ENCODE data around the gene SUCO. TPM values are rescaled to one million over a fixed set of nuclear protein-coding genes. Genes with fewer than 3 reads are reported as not detected.
"Not testable (repeated sequence)": the region's sequence is repeated elsewhere in the genome, so short reads cannot be mapped to it uniquely, and the experiment has no call there.

The SUCO gene
- total and polyA plus RNA-seq, 2 donors (not counting 1 experiment from before 2014, with no cell fraction given): 5.5 to 59.7 TPM

DNA sequence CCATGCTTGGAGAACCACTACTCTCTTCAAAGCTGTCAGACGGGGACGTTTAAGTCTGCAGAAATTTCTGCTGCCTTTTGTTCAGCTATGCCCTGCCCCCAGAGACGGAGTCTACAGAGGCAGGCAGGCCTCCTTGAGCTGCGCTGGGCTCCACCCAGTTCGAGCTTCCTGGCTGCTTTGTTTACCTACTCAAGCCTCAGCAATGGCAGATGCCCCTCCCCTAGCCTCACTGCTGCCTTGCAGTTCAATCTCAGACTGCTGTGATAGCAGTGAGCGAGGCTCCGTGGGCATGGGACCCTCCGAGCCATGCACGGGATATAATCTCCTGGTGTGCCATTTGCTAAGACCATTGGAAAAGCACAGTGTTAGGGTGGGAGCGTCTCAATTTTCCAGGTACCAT is 63.8 kb downstream of the SUCO start:
- H3K4me1 Mint-ChIP-seq; H3K4me3 ChIP-seq (ENCODE audit: control extremely low read depth in 1 of 5, extremely low read depth in 1 of 5, insufficient read depth in 1 of 5, low read depth in 2 of 5, low read length in 4 of 5); CTCF ChIA-PET; H3K4me1 ChIP-seq (ENCODE audit: control insufficient read depth in 2 of 2, insufficient read depth in 2 of 2, low read length in 2 of 2); H2AFZ ChIP-seq (ENCODE audit: insufficient read depth, low read depth, low read length, poor library complexity, severe bottlenecking); H3K9me3 ChIP-seq (ENCODE audit: control extremely low read depth in 1 of 3, control insufficient read depth in 2 of 3, insufficient read depth in 1 of 3, low read length in 2 of 3); H3K27me3 Mint-ChIP-seq; DNase-seq; H3K4me2 ChIP-seq (replicated peaks; ENCODE audit: low read depth, low read length, poor library complexity, severe bottlenecking); ATAC-seq (ENCODE audit: low read depth); H3K4me3 Mint-ChIP-seq; H3K27ac Mint-ChIP-seq; H3K27me3 ChIP-seq (replicated peaks in 1 of 4; ENCODE audit: control extremely low read depth in 1 of 4, control insufficient read depth in 3 of 4, insufficient read depth in 4 of 4, low read length in 3 of 4); H3K79me2 ChIP-seq (ENCODE audit: control insufficient read depth, insufficient read depth, low read length); H3K27ac ChIP-seq (ENCODE audit: low read length in 2 of 2); H3K9ac ChIP-seq (ENCODE audit: low read length); H4K20me1 ChIP-seq (ENCODE audit: control insufficient read depth, insufficient read depth, low read length, poor library complexity, severe bottlenecking); H3K9me3 Mint-ChIP-seq (ENCODE audit: insufficient read depth); intact Hi-C loops (cut with micrococcal nuclease); POLR2A ChIA-PET: not testable (repeated sequence)
- WGBS (ENCODE audit: insufficient coverage): 99% methylated on average over 9 of the region's 10 CpGs
- H3K36me3 ChIP-seq (replicated peaks in 1 of 2; ENCODE audit: control extremely low read depth in 1 of 2, control insufficient read depth in 1 of 2, extremely low read depth in 1 of 2, insufficient read depth in 2 of 2, low read length in 1 of 2): peaks cover 5 to 19% of the 10 kb centered on the region in 2 experiments

- Histone ChIP-seq H3K79me2 (ENCODE audit: control insufficient read depth, insufficient read depth, low read length) (no peaks in the 10 kb centered on the region), H3K27ac (ENCODE audit: low read length in 2 of 2) (no peak overlapping the region), H3K9me3 (ENCODE audit: control extremely low read depth in 1 of 3, control insufficient read depth in 2 of 3, insufficient read depth in 1 of 3, low read length in 2 of 3) (peaks cover 0 to 8% (median 1%) of the 10 kb centered on the region in 3 donors), H3K9ac (ENCODE audit: low read length) (no peak overlapping the region), H4K20me1 (ENCODE audit: control insufficient read depth, insufficient read depth, low read length, poor library complexity, severe bottlenecking) (no peaks in the 10 kb centered on the region), H2AFZ (ENCODE audit: insufficient read depth, low read depth, low read length, poor library complexity, severe bottlenecking) (no peak overlapping the region), H3K27me3 (replicated peaks in 1 of 4; ENCODE audit: control extremely low read depth in 1 of 4, control insufficient read depth in 3 of 4, insufficient read depth in 4 of 4, low read length in 3 of 4) (no peaks in the 10 kb centered on the region), H3K4me3 (ENCODE audit: control extremely low read depth in 1 of 5, extremely low read depth in 1 of 5, insufficient read depth in 1 of 5, low read depth in 2 of 5, low read length in 4 of 5) (no peak overlapping the region), H3K36me3 (replicated peaks in 1 of 2; ENCODE audit: control extremely low read depth in 1 of 2, control insufficient read depth in 1 of 2, extremely low read depth in 1 of 2, insufficient read depth in 2 of 2, low read length in 1 of 2) (peaks cover 4 to 32% of the 10 kb centered on the region in 2 experiments), H3K4me1 (ENCODE audit: control insufficient read depth in 2 of 2, insufficient read depth in 2 of 2, low read length in 2 of 2) (no peaks in the 10 kb centered on the region), H3K4me2 (replicated peaks; ENCODE audit: low read depth, low read length, poor library complexity, severe bottlenecking) (no peak overlapping the region)
- intact Hi-C loops (cut with micrococcal nuclease): no loop called here
- Mint-ChIP-seq H3K4me1 (no peaks in the 10 kb centered on the region), H3K9me3 (ENCODE audit: insufficient read depth) (no peaks in the 10 kb centered on the region), H3K27ac (no peak overlapping the region), H3K4me3 (no peak overlapping the region), H3K27me3 (no peaks in the 10 kb centered on the region)
- ATAC-seq (ENCODE audit: low read depth) (no peak), DNase-seq (no peak)
- no CpG with 5 or more reads among the region's 3 CpGs for WGBS (ENCODE audit: insufficient coverage)
- ChIA-PET CTCF (no interaction called here), POLR2A (no interaction called here)
- TF ChIP-seq EZH2 (IDR thresholded peaks at IDR 0.05; ENCODE audit: borderline replicate concordance, insufficient read depth, low read depth, low read length, poor library complexity, severe bottlenecking) (no peak), CTCF (IDR thresholded peaks at IDR 0.05) (no peak)
Observed at GRCh38 chr1:172599912-172600311, 67.0 kb downstream of the SUCO start.
